GM12874 (cell line): ENCODE data around the gene TBCB.

Experiments used
- CTCF ChIP-seq: IDR thresholded peaks from 2 replicates; pipeline ENCODE4 v1.5.1; 2011; ENCODE audit warnings: low read depth, mild to moderate bottlenecking, control low read depth, low read length, moderate library complexity; ENCODE audit not compliant: insufficient read depth

TBCB gene

DNA sequence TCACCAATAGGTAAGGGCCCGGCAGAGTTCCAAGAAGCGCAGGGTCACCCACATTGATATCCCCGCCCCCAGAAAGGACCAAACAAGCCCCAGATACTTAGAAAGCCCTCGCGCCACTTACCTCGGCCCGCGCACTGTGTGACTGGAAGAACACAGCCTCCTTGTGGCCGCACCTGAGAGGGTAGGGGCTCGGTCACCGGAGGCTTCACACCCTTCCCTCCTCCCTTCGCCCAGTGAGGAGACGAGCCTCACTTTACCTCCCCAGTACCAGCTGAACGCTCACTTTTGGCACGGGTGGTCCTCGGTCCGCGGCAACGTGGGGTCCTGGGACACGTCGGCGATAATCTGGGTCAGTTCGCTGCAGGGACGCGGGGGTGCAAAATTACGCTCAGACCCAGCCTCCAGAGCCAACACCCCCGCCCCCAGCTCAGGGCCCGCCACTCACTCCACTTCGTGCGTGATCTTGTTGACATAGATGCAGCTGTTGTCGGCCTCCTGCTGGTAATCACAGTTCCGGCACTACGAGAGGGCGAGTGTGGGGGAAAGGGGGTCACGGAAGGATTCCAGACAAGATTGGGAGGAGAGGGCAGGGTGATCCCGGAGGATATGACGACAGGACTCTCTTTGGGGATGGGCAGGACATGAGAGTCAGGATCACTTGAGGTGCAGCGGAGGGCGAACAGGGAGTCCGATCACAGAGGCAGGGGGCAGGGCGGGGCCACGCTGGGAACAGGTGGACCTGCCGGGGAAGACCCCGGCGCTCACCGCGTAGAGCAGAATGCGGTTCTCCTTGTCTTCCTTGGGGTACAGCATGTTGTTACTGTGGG is 1.2 kb upstream of the TBCB start:
- no peak for TF ChIP-seq CTCF

DNA sequence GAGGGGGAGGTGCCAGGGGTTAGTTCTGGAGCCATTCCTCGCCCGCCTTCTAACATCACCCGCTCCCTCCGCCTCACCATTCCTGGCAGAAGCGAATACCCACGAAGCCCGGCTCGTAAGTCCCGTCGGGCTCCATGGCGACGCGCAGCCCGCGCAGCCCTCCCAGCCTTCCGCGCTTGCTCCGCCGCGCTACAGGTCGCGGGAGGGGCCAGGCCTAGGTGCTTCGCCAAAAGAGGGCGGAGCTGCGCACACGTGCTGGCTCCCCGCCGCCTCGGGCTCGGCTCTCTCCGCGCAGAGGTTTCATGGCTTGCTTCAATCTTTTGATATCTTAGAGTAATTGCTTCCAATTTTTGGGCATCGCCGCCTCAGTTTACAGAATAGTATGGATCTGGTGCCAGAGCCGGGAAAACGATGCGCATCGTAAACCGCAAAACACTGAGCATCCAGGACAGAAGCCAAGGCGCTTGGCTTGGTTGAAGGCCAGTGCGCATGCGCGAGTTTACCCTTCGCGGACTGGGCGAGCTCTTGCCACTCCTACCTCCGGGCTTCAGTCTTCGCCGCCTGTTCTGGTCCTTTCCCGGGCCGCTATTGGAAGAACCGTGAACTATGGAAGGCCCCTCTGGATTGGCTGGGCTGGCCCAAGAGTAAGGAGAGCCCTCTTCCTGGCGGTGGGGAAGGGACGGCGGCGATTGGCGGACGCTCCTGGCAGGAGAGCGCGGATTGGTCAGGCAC is 381 bp upstream of the TBCB start, which contains the start of gene POLR2I:
TSS of gene POLR2I (minus strand) at position 155 of the 732 bp plus-strand sequence. CDS start at position 136, 19 bp downstream.
- TF ChIP-seq CTCF, result no peak

- no peak for TF ChIP-seq CTCF
Measured at GRCh38 chr19:36116344-36116637, 1.0 kb downstream of the TBCB start.

GRCh38 chr19:36120092-36120983 is 5.1 kb downstream of the TBCB start:
- TF ChIP-seq CTCF, result no peak

GRCh38 chr19:36120984-36121358 is 5.7 kb downstream of the TBCB start:
- TF ChIP-seq CTCF, result no peak

GRCh38 chr19:36121486-36122124 is 6.3 kb downstream of the TBCB start:
- TF ChIP-seq CTCF, result no peak

DNA sequence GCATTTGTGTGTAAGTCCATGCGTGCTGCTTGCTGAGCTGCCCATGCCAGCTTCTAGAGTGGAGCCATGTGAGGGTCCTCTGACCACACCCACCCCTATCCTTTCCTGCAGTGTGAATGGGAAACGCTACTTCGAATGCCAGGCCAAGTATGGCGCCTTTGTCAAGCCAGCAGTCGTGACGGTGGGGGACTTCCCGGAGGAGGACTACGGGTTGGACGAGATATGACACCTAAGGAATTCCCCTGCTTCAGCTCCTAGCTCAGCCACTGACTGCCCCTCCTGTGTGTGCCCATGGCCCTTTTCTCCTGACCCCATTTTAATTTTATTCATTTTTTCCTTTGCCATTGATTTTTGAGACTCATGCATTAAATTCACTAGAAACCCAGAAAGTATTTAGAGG is 10.3 kb downstream of the TBCB start:
- TF ChIP-seq CTCF, result no peak
